Chondrocyte (in vitro differentiated cells): ENCODE data around the gene SPON1. TPM values are rescaled to one million over a fixed set of nuclear protein-coding genes. Genes with fewer than 3 reads are reported as not detected.

Experiments
- DNase-seq: peaks from one replicate; pipeline ENCODE4 v3.0.0; 2021; ENCODE audit warnings: mixed read lengths, low spot score
- H3K27ac Mint-ChIP-seq: one replicate; pipeline ENCODE4 v1.8.0; 2021; ENCODE audit warnings: mild to moderate bottlenecking, moderate library complexity, mixed read lengths; ENCODE audit not compliant: unreplicated experiment
- H3K27me3 Mint-ChIP-seq: 2 replicates; pipeline ENCODE4 v1.8.0; 2021; ENCODE audit warnings: low read depth, mixed read lengths
- H3K36me3 Mint-ChIP-seq: 2 replicates; pipeline ENCODE4 v1.8.0; 2021; ENCODE audit warnings: low read depth, mixed read lengths
- H3K4me1 Mint-ChIP-seq: 2 replicates; pipeline ENCODE4 v1.8.0; 2021; ENCODE audit warnings: low read depth, mild to moderate bottlenecking, mixed read lengths
- H3K4me3 Mint-ChIP-seq: one replicate; pipeline ENCODE4 v1.8.0; 2021; ENCODE audit warnings: mild to moderate bottlenecking, moderate library complexity, mixed read lengths; ENCODE audit not compliant: unreplicated experiment
- H3K9me3 Mint-ChIP-seq: 2 replicates; pipeline ENCODE4 v1.8.0; 2021; ENCODE audit warnings: low read depth, mixed read lengths
- total RNA-seq: library from RNA; stranded (reverse); gene quantifications from 3 replicates; pipeline ENCODE4 v1.2.1, GENCODE V29; 2021
- TF ChIP-seq, protein P1 (sequence below): fragments of 200-600 bp; sonication (generic); IDR thresholded peaks from 2 replicates; pipeline ENCODE4 v1.5.0; 2021; ENCODE audit warnings: antibody characterized with exemption, mild to moderate bottlenecking, moderate library complexity

SPON1 gene
- total RNA-seq, 1 donor from 2014 or later = 0.10 TPM

DNA sequence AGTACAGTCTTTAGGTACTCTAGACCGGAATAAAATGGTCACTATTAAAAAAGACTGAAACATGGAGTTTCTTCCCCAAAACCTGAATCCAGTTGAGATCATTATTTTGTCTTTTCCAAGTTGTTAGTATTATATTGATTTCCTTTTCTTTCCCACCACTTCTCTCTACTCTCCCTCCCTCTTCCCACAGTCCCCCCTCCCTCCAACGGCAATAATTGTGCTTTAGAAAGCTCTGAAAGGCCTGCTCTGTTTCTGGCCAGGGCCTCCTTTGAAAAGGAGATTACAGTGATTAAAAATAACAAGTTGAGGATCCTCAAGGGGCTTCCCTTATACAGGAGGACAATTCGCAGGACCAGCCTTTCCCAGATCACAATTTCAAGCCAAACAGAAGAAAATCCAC is 3.5 kb downstream of the SPON1 start:
- no peak overlapping the region for H3K4me3 Mint-ChIP-seq
- TF ChIP-seq, protein P1, sequence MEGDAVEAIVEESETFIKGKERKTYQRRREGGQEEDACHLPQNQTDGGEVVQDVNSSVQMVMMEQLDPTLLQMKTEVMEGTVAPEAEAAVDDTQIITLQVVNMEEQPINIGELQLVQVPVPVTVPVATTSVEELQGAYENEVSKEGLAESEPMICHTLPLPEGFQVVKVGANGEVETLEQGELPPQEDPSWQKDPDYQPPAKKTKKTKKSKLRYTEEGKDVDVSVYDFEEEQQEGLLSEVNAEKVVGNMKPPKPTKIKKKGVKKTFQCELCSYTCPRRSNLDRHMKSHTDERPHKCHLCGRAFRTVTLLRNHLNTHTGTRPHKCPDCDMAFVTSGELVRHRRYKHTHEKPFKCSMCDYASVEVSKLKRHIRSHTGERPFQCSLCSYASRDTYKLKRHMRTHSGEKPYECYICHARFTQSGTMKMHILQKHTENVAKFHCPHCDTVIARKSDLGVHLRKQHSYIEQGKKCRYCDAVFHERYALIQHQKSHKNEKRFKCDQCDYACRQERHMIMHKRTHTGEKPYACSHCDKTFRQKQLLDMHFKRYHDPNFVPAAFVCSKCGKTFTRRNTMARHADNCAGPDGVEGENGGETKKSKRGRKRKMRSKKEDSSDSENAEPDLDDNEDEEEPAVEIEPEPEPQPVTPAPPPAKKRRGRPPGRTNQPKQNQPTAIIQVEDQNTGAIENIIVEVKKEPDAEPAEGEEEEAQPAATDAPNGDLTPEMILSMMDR = no peak
- no peak overlapping the region for H3K27ac Mint-ChIP-seq
- DNase-seq = no peak
- H3K4me1 Mint-ChIP-seq = peaks cover 7% of the 10 kb centered on the region
- no peaks in the 10 kb centered on the region for H3K9me3 Mint-ChIP-seq
- H3K27me3 Mint-ChIP-seq = peaks cover 77% of the 10 kb centered on the region
- H3K36me3 Mint-ChIP-seq = no peaks in the 10 kb centered on the region

DNA sequence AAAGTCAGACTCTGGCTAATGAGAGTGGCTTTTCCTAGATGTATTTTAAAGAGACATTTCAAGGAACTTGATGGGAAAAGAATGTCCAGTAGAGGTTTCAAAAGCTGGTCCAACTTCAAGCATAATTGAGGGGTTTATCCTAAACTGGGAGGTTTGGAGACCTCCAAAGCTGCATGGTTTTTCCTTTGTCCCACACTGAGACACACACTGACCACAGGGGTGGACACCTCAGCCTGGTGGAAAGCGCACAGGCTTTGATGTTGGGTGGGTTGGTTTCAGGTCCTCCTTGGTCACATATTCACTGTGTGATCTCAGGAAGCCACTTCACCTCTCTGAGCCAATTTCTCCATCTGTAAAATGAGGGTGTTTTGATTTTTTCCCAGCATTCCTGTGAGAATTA is 4.0 kb downstream of the SPON1 start:
- Mint-ChIP-seq H3K4me3 (no peak overlapping the region), H3K27ac (no peak overlapping the region), H3K27me3 (peaks cover 75% of the 10 kb centered on the region), H3K36me3 (no peaks in the 10 kb centered on the region), H3K4me1 (peaks cover 7% of the 10 kb centered on the region), H3K9me3 (no peaks in the 10 kb centered on the region)
- TF ChIP-seq, protein P1 = no peak
- no peak for DNase-seq

DNA sequence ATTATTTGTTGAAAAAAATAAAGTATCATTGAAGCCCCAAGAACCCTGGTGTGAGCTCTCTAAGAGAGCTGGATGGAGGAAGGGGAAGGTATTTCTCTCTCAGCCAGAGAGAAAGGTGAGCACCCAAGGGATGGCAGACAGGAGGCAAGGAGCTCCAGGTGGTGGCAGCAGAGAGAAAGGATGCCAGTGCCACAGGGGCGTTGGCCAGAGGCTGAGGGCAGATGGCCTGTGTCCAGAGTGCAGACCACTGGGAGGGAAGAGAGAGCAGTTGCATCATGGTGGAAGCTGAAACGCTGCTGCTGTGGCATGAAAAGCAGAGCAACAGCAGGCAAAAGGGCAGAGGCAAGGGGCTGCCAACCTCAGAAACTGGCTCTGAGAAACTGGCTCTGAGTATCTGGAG is 8.5 kb downstream of the SPON1 start:
- H3K4me1 Mint-ChIP-seq = no peaks in the 10 kb centered on the region
- TF ChIP-seq, protein P1 = peak; percentile 26
- no peaks in the 10 kb centered on the region for H3K36me3 Mint-ChIP-seq
- H3K27me3 Mint-ChIP-seq = peaks cover 76% of the 10 kb centered on the region
- H3K27ac Mint-ChIP-seq = no peak overlapping the region
- no peaks in the 10 kb centered on the region for H3K9me3 Mint-ChIP-seq
- DNase-seq = no peak
- no peak overlapping the region for H3K4me3 Mint-ChIP-seq

DNA sequence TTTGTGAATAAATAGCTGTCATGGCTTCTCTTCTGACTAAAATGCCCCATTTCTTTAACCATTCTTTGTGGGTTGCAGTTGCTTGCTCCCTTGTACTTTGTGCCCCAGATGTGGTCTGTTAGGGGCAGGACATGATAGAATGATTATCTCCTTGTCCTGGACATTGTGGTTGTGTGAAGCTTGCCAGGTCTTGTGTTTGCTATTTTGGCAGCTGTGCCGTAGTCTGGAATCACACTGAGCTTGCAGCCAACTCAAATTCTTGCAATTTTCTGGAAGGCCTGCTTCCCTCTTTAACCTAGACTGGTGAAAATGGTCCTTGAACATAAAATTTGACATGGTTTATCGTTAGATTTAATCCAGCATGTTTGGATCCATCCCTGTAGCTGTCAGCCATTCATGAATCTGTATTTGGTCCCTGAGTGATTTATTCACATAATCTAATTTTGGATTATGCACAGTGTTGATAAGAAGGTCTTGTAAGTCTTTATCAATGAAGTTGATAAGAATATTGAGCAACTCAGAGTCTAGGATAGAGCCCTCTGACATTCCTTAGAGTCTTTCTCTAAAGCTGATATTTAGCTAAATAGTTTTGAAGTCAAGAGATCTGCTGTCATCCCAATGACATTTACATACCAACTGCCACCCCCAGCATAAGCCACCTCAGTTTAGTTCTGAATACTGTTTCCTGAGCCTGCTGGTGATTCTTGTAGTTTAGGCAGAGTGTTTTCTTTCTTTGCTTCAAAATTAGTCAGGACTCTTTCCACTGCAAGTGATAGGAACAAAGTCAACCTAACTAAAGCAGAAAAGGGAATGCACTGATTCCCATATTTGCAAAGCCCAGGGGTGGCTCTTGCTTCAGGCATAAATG is 9.8 kb downstream of the SPON1 start:
- Mint-ChIP-seq H3K27ac (no peak overlapping the region), H3K9me3 (no peaks in the 10 kb centered on the region), H3K4me1 (no peaks in the 10 kb centered on the region), H3K4me3 (no peak overlapping the region), H3K27me3 (peaks cover 68% of the 10 kb centered on the region), H3K36me3 (no peaks in the 10 kb centered on the region)
- TF ChIP-seq, protein P1 = no peak
- DNase-seq = no peak

DNA sequence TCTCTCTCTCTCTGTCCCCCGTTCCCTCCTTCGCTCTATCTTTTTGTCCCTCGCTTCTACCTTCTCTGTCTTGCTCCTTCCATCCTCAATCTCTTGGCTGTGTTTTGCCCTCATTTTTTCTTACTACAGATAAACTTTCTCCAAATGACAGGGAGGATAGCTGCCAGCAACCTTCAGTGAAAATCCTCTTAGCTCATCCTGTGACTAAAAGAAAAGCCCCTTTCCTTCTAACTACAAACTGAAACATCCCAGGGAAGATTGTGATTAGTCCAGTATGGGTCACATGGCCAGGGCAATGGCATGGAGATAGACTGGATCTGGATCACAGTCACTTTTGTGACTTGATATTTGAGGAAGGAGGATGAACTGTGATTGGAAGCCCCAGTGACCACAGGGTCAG is 10.4 kb downstream of the SPON1 start:
- DNase-seq = no peak
- TF ChIP-seq, protein P1 = no peak
- Mint-ChIP-seq H3K27me3 (peaks cover 66% of the 10 kb centered on the region), H3K9me3 (no peaks in the 10 kb centered on the region), H3K4me3 (no peak overlapping the region), H3K4me1 (no peaks in the 10 kb centered on the region), H3K36me3 (no peaks in the 10 kb centered on the region), H3K27ac (no peak overlapping the region)
